Measurements from ENCODE around the gene IMPG2. TPM values are rescaled to one million over a fixed set of nuclear protein-coding genes. Genes with fewer than 3 reads are reported as not detected.

The IMPG2 gene
- total RNA-seq, 1 donor: 0.36 TPM

- TF ChIP-seq CTCF (IDR thresholded peaks at IDR 0.05; ENCODE audit: extremely low read depth, low read depth, low read length): no peak
- Histone ChIP-seq H3K4me1 (ENCODE audit: insufficient read depth, low read length) (peaks cover 6% of the 10 kb centered on the region), H3K36me3 (ENCODE audit: insufficient read depth, low read length) (no peaks in the 10 kb centered on the region), H3K4me2 (ENCODE audit: insufficient read depth, low read length) (no peak overlapping the region), H3K27me3 (ENCODE audit: insufficient read depth, low read length) (no peaks in the 10 kb centered on the region), H2AFZ (ENCODE audit: low read length) (no peak overlapping the region), H3K9me3 (ENCODE audit: low read depth, low read length) (no peaks in the 10 kb centered on the region), H3K4me3 (ENCODE audit: insufficient read depth, low read length) (no peak overlapping the region), H3K27ac (ENCODE audit: low read depth, low read length) (no peak overlapping the region), H3K79me2 (ENCODE audit: insufficient read depth, low read length) (no peaks in the 10 kb centered on the region), H4K20me1 (ENCODE audit: insufficient read depth, low read length) (no peaks in the 10 kb centered on the region)
- DNase-seq (ENCODE audit: insufficient read length, low spot score, missing footprints): no peak
These were observed 41.2 kb downstream of the IMPG2 start for GRCh38 chr3:101279162-101279561.

- H3K4me3 ChIP-seq (ENCODE audit: insufficient read depth, low read length): no peak overlapping the region
- no peaks in the 10 kb centered on the region for H3K9me3 ChIP-seq (ENCODE audit: low read depth, low read length)
- TF ChIP-seq CTCF (IDR thresholded peaks at IDR 0.05; ENCODE audit: extremely low read depth, low read depth, low read length): no peak
- H3K27me3 ChIP-seq (ENCODE audit: insufficient read depth, low read length): no peaks in the 10 kb centered on the region
- H3K4me1 ChIP-seq (ENCODE audit: insufficient read depth, low read length): peaks cover 6% of the 10 kb centered on the region
- H3K27ac ChIP-seq (ENCODE audit: low read depth, low read length): no peak overlapping the region
- H3K36me3 ChIP-seq (ENCODE audit: insufficient read depth, low read length): no peaks in the 10 kb centered on the region
- H3K4me2 ChIP-seq (ENCODE audit: insufficient read depth, low read length): no peak overlapping the region
- no peaks in the 10 kb centered on the region for H3K79me2 ChIP-seq (ENCODE audit: insufficient read depth, low read length)
- H4K20me1 ChIP-seq (ENCODE audit: insufficient read depth, low read length): no peaks in the 10 kb centered on the region
- DNase-seq (ENCODE audit: insufficient read length, low spot score, missing footprints): no peak
- H2AFZ ChIP-seq (ENCODE audit: low read length): no peak overlapping the region
These were observed 41.6 kb downstream of the IMPG2 start for GRCh38 chr3:101278727-101279126.

GRCh38 chr3:101273608-101274007, 46.8 kb downstream of the IMPG2 start:
- Histone ChIP-seq H3K27me3 (ENCODE audit: insufficient read depth, low read length) (no peaks in the 10 kb centered on the region), H3K4me2 (ENCODE audit: insufficient read depth, low read length) (no peak overlapping the region), H3K4me1 (ENCODE audit: insufficient read depth, low read length) (no peaks in the 10 kb centered on the region), H3K27ac (ENCODE audit: low read depth, low read length) (no peak overlapping the region), H3K79me2 (ENCODE audit: insufficient read depth, low read length) (no peaks in the 10 kb centered on the region), H2AFZ (ENCODE audit: low read length) (no peak overlapping the region), H3K9me3 (ENCODE audit: low read depth, low read length) (no peaks in the 10 kb centered on the region), H3K4me3 (ENCODE audit: insufficient read depth, low read length) (no peak overlapping the region), H4K20me1 (ENCODE audit: insufficient read depth, low read length) (no peaks in the 10 kb centered on the region), H3K36me3 (ENCODE audit: insufficient read depth, low read length) (no peaks in the 10 kb centered on the region)
- no peak for DNase-seq (ENCODE audit: insufficient read length, low spot score, missing footprints)
- no peak for TF ChIP-seq CTCF (IDR thresholded peaks at IDR 0.05; ENCODE audit: extremely low read depth, low read depth, low read length)

- Histone ChIP-seq H3K27ac (ENCODE audit: low read depth, low read length) (no peak overlapping the region), H3K4me3 (ENCODE audit: insufficient read depth, low read length) (no peak overlapping the region), H3K36me3 (ENCODE audit: insufficient read depth, low read length) (no peaks in the 10 kb centered on the region), H3K4me2 (ENCODE audit: insufficient read depth, low read length) (no peak overlapping the region), H3K4me1 (ENCODE audit: insufficient read depth, low read length) (no peaks in the 10 kb centered on the region), H3K27me3 (ENCODE audit: insufficient read depth, low read length) (no peaks in the 10 kb centered on the region), H4K20me1 (ENCODE audit: insufficient read depth, low read length) (no peaks in the 10 kb centered on the region), H2AFZ (ENCODE audit: low read length) (no peak overlapping the region), H3K79me2 (ENCODE audit: insufficient read depth, low read length) (no peaks in the 10 kb centered on the region), H3K9me3 (ENCODE audit: low read depth, low read length) (no peaks in the 10 kb centered on the region)
- no peak for TF ChIP-seq CTCF (IDR thresholded peaks at IDR 0.05; ENCODE audit: extremely low read depth, low read depth, low read length)
- no peak for DNase-seq (ENCODE audit: insufficient read length, low spot score, missing footprints)
These were observed 47.2 kb downstream of the IMPG2 start for GRCh38 chr3:101273156-101273555.
